Measurements from ENCODE around the gene PCSK5. TPM values are rescaled to one million over a fixed set of nuclear protein-coding genes. Genes with fewer than 3 reads are reported as not detected.

The PCSK5 gene
- total RNA-seq, 2 donors from 2014 or later, result 9.4 to 12.0 TPM

DNA sequence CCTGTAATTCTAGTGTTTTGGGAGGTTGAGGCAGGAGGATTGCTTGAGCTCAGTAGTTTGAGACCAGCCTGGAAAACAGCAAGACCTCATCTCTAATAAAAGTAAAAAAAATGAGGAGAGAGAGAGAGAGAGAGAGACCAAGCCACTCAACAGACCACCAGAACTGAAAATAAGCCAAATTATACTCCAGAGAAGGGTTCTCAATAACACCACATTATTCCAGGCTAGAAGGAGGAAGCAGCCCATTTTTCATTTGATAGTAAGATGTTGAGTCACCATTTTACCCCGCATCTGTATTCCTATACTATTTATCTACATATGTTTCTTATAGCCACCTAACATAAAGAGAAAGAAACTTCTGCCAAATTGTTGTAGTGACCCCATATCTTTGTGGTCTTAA lies 134.8 kb downstream of the PCSK5 start:
- Mint-ChIP-seq H3K4me1 (peaks cover 60% of the 10 kb centered on the region), H3K36me3 (ENCODE audit: low read depth) (peaks cover 5% of the 10 kb centered on the region), H3K4me3 (no peak overlapping the region), H3K27ac (peak overlapping the region; percentile 85), H3K27me3 (no peaks in the 10 kb centered on the region)
- DNase-seq (no peak), ATAC-seq (no peak)
- H3K9me3 ChIP-seq (ENCODE audit: control insufficient read depth, low read length, poor library complexity, severe bottlenecking), result no peaks in the 10 kb centered on the region

DNA sequence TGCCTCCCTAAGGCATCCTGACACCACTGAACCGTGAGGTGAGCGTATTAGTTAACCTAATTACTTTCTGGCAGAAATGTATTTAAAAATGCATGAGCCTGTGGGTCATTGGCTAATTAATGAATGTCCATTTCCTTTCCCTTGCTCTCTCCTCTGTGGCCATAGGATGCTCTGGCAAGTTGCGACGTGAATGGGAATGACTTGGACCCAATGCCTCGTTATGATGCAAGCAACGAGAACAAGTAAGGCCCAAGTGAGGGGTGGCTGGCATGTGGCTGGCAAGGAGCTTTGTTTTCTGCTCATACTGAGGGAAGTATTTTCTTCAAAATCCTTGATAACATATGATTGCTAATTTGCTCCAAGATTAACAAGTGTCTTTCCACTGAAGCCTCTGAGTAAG lies 136.3 kb downstream of the PCSK5 start:
- Mint-ChIP-seq H3K27me3 (no peaks in the 10 kb centered on the region), H3K36me3 (ENCODE audit: low read depth) (peaks cover 5% of the 10 kb centered on the region), H3K4me1 (peaks cover 50% of the 10 kb centered on the region), H3K4me3 (peak overlapping the region; percentile 9), H3K27ac (peak overlapping the region; percentile 81)
- no peak for DNase-seq
- H3K9me3 ChIP-seq (ENCODE audit: control insufficient read depth, low read length, poor library complexity, severe bottlenecking), result no peaks in the 10 kb centered on the region
- no peak for ATAC-seq

DNA sequence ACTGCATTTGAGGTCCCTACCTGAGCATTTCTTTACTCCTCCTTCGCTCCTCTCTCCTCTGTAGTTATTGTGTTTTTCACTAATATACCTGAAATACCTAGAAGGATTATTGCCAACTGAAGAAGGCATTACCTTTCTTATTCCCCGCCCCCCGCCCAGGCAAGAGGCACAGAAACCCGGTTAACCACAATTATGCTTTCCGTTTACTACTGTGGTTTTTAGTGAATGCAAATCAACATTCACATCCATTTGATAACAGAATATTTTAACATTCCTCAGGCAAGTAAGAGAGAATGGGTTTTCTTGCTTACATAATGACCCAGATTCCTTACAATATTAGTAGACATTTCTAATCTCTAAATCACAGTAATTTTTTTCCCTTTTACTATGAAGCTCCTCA lies 136.9 kb downstream of the PCSK5 start:
- no peaks in the 10 kb centered on the region for H3K9me3 ChIP-seq (ENCODE audit: control insufficient read depth, low read length, poor library complexity, severe bottlenecking)
- H3K4me3 Mint-ChIP-seq, result peak overlapping the region; percentile 70
- H3K27ac Mint-ChIP-seq, result peak overlapping the region; percentile 74
- DNase-seq (no peak), ATAC-seq (peak; percentile 64)
- no peaks in the 10 kb centered on the region for H3K27me3 Mint-ChIP-seq
- H3K36me3 Mint-ChIP-seq (ENCODE audit: low read depth), result peaks cover 5% of the 10 kb centered on the region
- H3K4me1 Mint-ChIP-seq, result peaks cover 51% of the 10 kb centered on the region

DNA sequence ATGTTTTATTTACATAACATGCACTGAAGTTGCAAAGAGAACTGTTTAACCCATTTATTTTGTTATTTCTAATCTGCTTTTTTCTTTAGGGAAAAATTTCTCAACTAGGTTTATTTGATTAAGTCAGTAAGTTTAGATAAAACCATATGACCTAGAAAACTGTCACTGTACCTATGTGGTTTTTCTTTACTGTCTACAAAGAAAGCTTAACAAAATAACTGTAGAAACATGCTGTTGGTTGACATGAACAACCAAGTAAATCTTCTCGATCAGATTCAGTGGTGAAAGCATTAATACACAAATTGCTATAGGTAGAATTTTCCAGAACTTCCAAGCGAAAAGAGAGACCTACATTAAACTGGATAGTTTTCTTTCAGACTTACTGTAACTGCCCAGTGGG lies 137.4 kb downstream of the PCSK5 start:
- Mint-ChIP-seq H3K4me1 (peaks cover 49% of the 10 kb centered on the region), H3K36me3 (ENCODE audit: low read depth) (peaks cover 5% of the 10 kb centered on the region), H3K4me3 (no peak overlapping the region), H3K27ac (peak overlapping the region; percentile 74), H3K27me3 (no peaks in the 10 kb centered on the region)
- no peaks in the 10 kb centered on the region for H3K9me3 ChIP-seq (ENCODE audit: control insufficient read depth, low read length, poor library complexity, severe bottlenecking)
- no peak for ATAC-seq
- no peak for DNase-seq

DNA sequence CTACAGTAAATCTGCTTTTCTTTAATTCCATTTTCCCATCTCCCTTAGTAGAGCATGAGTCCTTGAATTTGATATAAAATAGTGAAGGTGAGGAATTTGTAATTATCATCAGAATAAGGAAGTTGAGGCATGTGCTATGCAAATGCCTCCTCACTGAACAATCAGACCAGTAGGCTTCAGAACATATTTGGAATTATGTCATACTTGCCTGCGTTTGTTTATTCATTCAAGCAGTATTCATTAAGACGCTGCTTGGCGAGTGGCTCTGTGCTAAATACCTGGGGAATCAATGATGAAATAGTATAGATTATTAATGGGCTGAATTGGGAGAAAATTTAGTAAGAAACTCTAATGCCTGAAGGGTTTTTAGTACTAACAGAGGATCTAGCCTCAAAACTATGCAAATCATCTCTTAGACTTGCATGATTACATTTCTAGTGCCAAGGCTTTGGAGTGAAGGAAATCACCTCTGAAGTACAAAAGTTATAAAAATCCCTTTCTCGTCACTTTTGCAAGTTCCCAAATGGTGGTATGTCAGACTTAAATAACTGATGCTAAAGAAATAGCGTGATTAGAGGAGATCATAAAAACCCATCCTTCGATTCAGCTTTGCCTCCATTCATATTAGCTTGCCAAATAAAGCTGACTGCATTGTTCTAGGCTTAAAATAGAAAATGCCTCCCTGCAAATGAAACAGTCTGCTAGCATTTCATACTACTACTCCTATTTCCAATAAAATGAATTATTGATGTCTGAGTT lies 141.7 kb downstream of the PCSK5 start:
- Mint-ChIP-seq H3K27me3 (no peaks in the 10 kb centered on the region), H3K27ac (no peak overlapping the region), H3K36me3 (ENCODE audit: low read depth) (peaks cover 2% of the 10 kb centered on the region), H3K4me1 (peaks cover 14% of the 10 kb centered on the region), H3K4me3 (no peak overlapping the region)
- ATAC-seq (no peak), DNase-seq (no peak)
- no peaks in the 10 kb centered on the region for H3K9me3 ChIP-seq (ENCODE audit: control insufficient read depth, low read length, poor library complexity, severe bottlenecking)

DNA sequence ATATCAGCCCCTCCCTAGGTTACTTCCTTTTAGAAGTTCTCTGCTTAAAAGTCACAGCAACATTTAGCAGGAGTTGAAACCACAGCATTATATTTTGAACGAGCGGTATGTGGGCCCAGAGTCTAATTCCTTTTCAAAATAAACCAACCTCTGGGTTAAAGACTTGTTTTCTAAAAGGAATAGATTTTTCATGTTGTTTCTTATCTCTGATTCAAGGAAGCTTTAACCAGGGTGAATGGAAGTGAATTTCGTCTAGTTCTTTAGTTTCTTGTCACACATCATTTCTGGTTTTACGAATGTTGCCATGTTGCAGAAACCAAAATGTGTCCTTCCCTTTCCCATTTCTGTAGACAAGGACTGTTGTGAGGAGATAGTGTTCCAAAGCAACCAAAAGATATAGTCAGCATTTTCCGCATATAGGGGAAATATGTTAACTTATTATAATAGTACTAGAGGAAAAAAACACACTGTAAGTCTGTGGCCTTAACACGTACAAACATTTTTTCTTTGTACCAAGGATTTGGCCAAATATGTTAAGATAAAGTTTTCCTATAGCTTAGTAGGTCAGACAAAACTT lies 142.4 kb downstream of the PCSK5 start:
- no peak overlapping the region for H3K27ac Mint-ChIP-seq
- H3K27me3 Mint-ChIP-seq, result no peaks in the 10 kb centered on the region
- DNase-seq (no peak), ATAC-seq (no peak)
- H3K9me3 ChIP-seq (ENCODE audit: control insufficient read depth, low read length, poor library complexity, severe bottlenecking), result no peaks in the 10 kb centered on the region
- H3K4me3 Mint-ChIP-seq, result no peak overlapping the region
- H3K4me1 Mint-ChIP-seq, result peaks cover 11% of the 10 kb centered on the region
- H3K36me3 Mint-ChIP-seq (ENCODE audit: low read depth), result peaks cover 2% of the 10 kb centered on the region

DNA sequence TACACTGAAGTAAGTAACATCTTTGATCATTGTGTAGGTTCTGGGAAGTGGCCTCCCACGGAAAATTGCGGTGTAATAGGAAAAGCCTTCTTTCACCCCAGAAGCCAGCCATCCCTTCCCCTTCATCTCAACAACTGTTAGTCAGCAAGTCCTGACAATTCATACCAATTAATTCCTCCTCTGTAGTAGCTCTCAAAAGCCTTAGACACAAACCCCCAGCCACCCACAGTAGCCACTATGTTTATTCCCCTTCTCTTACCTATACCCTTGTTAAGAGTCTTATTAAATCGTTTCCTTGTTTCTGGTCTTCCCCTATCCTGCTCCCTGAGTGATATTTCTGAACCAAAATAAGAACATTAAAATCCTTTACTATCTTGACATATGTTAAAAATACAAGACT lies 143.6 kb downstream of the PCSK5 start:
- H3K4me1 Mint-ChIP-seq, result peaks cover 3% of the 10 kb centered on the region
- no peak overlapping the region for H3K27ac Mint-ChIP-seq
- no peaks in the 10 kb centered on the region for H3K36me3 Mint-ChIP-seq (ENCODE audit: low read depth)
- no peak for ATAC-seq
- H3K27me3 Mint-ChIP-seq, result no peaks in the 10 kb centered on the region
- DNase-seq, result no peak
- H3K9me3 ChIP-seq (ENCODE audit: control insufficient read depth, low read length, poor library complexity, severe bottlenecking), result no peaks in the 10 kb centered on the region
- no peak overlapping the region for H3K4me3 Mint-ChIP-seq

DNA sequence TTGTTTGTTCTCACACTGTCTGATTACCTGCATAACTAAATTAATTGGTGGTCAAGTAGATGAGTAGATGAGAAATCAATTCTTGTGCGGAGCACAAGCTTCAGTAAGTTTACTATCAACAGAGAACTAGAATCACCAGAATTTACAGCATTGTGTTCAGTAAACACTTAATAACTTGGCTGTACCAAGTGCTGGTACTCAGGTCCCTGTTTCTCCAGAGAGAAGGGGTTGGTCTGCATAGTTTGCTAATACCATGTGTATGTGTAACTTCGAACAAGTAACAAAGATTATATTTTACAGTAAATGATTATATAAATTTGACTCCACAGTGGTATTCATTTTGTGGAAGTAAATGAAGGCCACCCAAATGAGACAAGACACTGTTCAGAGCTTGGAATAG lies 146.3 kb downstream of the PCSK5 start:
- no peak overlapping the region for H3K4me3 Mint-ChIP-seq
- no peaks in the 10 kb centered on the region for H3K27me3 Mint-ChIP-seq
- no peaks in the 10 kb centered on the region for H3K36me3 Mint-ChIP-seq (ENCODE audit: low read depth)
- no peak for DNase-seq
- H3K9me3 ChIP-seq (ENCODE audit: control insufficient read depth, low read length, poor library complexity, severe bottlenecking), result no peaks in the 10 kb centered on the region
- peaks cover 3% of the 10 kb centered on the region for H3K4me1 Mint-ChIP-seq
- ATAC-seq, result no peak
- H3K27ac Mint-ChIP-seq, result peak overlapping the region; percentile 32

DNA sequence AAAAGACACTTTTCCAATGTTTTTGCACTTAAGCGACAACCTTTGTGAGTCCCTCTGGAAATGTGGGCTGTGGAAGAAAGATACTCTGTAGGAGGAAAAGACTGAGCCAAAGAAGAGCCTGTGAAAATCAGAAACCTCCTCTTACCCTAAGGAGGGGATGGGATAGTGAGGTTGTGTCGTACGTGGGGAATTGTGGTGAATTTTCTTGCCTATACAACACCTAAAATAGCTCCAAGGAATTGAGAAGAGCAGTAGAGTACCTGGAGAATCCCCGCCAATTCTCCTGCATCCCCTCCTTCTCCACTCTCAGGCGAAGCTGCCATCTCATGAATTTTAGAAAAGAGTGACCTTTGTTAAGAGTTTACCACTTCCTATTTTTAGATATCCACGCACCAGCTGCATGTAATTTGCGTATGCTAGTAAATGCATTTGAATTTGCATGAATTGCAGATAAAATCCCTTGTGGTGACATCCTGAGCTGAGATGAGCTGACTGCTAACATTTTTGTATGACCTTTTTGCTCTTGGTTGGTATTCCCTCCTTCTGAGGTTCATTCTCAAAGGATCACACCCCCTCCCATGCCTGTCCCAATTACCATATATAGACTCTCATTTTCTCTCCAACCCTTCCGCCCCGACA lies 147.2 kb downstream of the PCSK5 start:
- no peak for DNase-seq
- no peak for ATAC-seq
- H3K9me3 ChIP-seq (ENCODE audit: control insufficient read depth, low read length, poor library complexity, severe bottlenecking), result no peaks in the 10 kb centered on the region
- Mint-ChIP-seq H3K36me3 (ENCODE audit: low read depth) (no peaks in the 10 kb centered on the region), H3K27me3 (no peaks in the 10 kb centered on the region), H3K27ac (no peak overlapping the region), H3K4me3 (no peak overlapping the region), H3K4me1 (no peaks in the 10 kb centered on the region)

DNA sequence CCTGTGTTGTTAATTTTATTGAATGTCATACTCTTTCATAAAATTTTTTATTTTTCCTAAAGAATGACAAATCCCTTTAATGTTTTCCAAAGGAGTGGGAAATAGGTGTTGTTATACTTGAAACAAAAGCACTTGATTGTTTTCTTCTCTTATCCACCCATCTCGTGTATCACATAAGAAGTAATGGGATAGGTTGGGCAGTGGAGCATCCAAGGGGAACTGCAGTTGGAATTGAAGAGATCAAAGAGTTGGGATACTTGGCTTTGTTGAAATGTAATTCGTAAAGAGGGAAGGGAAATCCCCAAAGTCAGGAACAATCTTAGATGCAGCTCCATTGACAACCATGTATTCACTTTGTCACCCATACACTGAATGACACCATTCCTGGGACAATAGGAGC lies 148.0 kb downstream of the PCSK5 start:
- Mint-ChIP-seq H3K27me3 (no peaks in the 10 kb centered on the region), H3K27ac (no peak overlapping the region), H3K4me1 (no peaks in the 10 kb centered on the region), H3K36me3 (ENCODE audit: low read depth) (no peaks in the 10 kb centered on the region), H3K4me3 (no peak overlapping the region)
- ATAC-seq, result no peak
- no peaks in the 10 kb centered on the region for H3K9me3 ChIP-seq (ENCODE audit: control insufficient read depth, low read length, poor library complexity, severe bottlenecking)
- DNase-seq, result no peak

DNA sequence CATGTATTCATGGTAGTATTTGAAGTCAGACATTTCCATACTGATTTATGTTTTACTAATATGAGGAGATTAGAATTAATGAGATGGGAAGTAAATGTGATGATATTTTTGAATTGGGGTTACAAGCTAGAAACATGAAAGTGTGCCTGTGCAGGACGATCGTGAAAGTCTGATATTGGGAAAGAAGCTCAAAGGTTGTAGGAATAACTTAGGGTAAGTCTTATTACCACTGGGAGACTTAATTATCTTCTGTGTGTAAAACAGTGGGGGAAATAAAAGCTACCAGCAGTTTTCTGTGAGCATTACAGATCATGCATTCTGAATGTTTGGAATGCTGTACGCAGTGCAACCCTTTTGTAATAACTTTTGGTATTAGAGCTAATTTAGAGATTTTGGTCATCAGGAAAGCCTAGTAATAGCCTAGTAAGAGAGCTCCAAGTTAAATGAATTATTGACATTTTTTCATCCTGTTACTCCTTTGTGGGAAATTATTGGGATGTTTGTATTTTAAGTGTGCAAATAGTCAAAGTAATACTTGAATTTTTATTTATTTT lies 153.9 kb downstream of the PCSK5 start:
- no peaks in the 10 kb centered on the region for H3K9me3 ChIP-seq (ENCODE audit: control insufficient read depth, low read length, poor library complexity, severe bottlenecking)
- Mint-ChIP-seq H3K36me3 (ENCODE audit: low read depth) (no peaks in the 10 kb centered on the region), H3K27ac (no peak overlapping the region), H3K4me3 (no peak overlapping the region), H3K27me3 (no peaks in the 10 kb centered on the region), H3K4me1 (no peaks in the 10 kb centered on the region)
- ATAC-seq, result no peak
- DNase-seq, result no peak

DNA sequence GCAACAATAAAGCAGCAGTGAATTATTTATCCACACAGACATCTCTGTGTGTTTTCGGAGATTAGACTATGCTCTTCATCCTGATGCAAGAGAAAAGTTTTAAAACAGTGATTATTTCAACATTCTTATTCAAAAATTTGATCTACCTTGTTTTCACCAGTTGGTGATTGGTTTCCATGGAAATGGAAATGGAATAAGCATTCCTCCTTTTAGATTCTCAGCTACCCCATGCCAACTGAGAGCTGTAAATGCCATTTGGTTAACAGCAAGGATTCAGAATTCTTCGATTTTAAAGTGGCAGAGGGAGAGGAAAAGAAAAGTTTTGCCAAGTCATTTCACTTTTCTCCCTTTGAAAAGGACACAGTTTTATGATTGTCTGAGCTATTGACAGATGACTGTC lies 154.7 kb downstream of the PCSK5 start:
- Mint-ChIP-seq H3K27ac (no peak overlapping the region), H3K27me3 (no peaks in the 10 kb centered on the region), H3K36me3 (ENCODE audit: low read depth) (no peaks in the 10 kb centered on the region), H3K4me1 (no peaks in the 10 kb centered on the region), H3K4me3 (no peak overlapping the region)
- DNase-seq (no peak), ATAC-seq (no peak)
- no peaks in the 10 kb centered on the region for H3K9me3 ChIP-seq (ENCODE audit: control insufficient read depth, low read length, poor library complexity, severe bottlenecking)

DNA sequence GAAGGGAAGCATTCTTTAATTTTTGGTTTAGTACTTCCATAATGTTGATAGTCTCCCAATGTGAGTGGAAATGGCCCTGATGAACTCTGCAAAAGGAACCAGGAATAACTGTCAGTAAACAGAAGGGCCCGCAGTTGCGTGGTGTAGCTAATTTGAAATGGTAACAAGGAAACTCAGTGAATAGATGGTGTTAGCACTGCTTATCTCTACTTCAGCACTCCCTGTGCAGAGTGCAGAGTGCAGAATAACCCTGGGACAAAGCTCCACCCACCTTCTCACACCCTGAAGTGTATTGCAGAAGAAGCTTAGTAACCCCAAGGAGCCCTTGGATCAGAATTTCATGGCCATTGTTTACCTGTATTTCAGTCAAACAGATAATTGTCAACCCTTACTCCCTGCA lies 158.9 kb downstream of the PCSK5 start:
- H3K27me3 Mint-ChIP-seq, result no peaks in the 10 kb centered on the region
- no peaks in the 10 kb centered on the region for H3K36me3 Mint-ChIP-seq (ENCODE audit: low read depth)
- ATAC-seq (no peak), DNase-seq (no peak)
- H3K9me3 ChIP-seq (ENCODE audit: control insufficient read depth, low read length, poor library complexity, severe bottlenecking), result no peaks in the 10 kb centered on the region
- no peaks in the 10 kb centered on the region for H3K4me1 Mint-ChIP-seq
- H3K27ac Mint-ChIP-seq, result no peak overlapping the region
- no peak overlapping the region for H3K4me3 Mint-ChIP-seq

Measured in T-helper 17 cell (primary cell).